Stimulated activated CD4-positive, alpha-beta T cell treated with anti-CD3 and anti-CD28 coated beads, Interleukin-1b, Interleukin-23, amount 100 ng/mL, for 24 hours (primary cell): ENCODE results near the gene LRRC75A.

Experiments
- DNase-seq, 4 experiments: peaks; one replicate each; pipeline ENCODE4 v3.0.0-alpha.2; 2020; ENCODE audit warnings: low read depth in 4 of 4, low spot score in 1 of 4

Gene LRRC75A

DNA sequence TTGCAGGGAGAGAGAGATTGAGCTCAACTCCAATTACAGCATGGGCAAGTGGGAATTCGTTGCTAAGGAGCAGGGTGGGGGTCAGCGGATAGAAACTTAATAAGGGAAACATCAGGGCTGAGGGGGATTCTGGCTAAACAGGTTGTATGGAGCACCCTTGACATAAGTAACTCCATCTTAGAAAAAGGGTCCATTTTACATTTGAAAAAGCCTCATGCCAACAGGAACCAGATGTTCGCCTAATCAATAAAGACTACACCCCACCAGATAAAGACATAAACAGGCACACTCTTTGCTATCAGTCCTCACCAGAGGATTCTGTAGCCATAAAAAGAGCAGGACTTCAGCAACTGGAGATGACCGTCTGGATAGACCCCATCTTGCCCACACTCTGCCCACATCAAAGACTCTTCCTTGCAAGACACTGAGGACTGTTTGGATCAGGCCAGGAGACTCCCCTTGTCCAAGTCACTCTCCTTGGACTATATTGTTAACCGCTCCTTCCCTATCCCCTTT is 1.6 kb upstream of the LRRC75A start:
- no peak for DNase-seq

DNA sequence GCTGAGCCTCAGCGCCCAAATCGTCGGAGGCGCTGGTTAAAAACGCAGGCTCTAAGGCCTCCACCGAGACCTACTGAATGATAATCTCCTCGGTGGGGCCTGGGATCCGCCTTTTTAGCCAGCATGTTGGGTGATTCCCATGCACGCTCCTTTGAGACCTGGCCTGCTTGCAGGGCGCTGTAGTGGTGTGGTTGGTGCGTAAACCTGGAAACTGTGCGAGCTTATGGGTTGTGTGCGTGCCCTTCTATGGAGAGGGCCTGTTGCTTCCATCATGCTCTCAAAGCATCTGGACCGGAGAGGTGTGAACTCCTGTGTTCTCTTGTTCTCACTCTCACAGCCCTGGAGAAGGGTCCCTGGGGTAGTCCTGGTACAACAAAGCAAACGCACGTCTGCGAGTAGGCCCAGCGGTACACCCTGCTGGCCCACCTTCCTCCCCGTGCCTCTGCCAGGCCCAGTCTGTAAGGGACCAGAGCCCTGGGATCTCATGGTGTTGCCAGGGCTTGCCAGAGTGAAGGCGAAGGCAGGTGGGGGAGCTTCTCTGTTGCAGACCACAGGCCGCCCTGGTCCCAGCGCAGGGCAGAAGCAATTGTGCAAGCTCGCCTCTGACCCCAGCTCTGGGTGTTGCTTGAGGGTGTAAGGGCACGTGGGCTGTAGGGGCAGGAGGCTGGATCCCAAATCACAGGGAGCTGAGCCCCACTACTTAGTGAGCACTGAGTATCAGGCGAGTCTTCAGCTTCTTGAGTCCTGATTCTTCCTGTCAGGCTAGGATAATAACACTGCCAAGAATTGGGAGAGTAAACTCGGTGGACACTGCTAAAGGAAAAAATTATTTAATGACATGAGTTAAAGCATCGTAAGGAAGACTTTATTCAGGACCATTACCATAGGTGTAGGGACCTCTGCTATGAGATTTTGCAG is 879 bp upstream of the LRRC75A start:
- no peak for DNase-seq

DNA sequence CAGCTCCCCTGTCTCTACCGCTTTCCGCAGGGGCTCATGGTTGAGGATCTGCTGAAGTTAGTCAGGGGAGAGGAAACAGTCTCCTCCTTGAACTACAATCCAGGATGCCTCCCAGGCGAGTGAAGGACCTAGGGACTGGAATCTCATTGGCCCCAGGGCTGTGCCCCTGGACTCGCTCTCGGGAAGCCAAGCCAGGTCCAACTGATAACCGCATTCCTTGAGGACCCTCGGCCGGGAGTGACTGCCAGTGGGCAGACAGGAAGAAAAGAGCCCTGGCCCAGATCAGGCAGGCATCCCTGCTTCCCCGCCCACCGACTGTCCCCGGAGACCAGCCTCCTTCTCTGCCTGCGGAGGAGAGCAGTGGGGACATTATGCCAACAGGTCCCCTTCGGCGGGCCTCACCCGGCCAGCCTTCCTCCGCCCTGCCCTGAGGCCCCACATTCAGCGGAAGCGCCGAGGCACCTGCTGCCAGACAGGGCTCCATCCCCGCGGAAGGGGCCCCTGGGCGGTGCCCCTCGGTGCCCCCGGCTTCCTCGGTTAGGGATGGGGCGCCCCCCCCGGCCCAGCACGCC is 776 bp downstream of the LRRC75A start:
- DNase-seq, result peak in 1 of 4 experiments; percentile 9

DNA sequence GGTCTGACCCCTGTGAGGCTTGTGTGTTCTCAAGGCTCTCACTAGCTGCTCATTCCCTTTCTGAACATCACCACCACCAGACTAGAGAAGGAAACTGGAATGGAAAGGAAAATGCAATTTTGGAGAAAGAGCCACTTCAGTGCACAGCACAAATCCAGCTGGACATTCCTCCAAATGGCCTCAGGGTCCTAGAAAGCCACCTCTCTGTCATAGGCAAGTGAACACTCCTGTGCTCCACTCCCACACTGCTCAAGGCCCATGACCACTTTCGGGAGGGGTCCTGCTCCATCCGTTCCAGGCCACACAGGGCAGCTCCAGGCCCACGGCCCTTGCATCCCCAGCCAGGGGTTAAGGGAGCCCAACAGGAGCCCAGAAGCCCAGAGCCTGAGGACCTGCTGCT is 2.6 kb downstream of the LRRC75A start:
- DNase-seq, result no peak

DNA sequence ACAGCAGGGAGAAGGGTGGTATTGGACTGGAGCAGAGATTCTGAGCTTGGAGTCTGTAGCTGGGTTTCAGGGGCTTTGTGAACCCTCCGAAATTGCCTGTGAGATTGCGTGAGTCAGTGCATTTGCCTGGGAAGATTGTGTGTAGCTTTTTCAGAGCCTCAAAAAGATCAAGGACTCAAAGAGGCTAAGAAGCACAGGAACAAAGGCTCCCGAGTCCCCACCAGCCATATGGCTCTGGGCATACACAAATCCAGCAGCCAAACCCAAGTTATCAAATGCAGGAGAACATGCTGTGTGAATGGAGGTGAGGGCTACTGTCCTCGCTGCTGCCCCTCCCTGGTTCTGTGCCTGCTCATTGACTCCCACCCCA is 3.0 kb downstream of the LRRC75A start:
- DNase-seq, result no peak

DNA sequence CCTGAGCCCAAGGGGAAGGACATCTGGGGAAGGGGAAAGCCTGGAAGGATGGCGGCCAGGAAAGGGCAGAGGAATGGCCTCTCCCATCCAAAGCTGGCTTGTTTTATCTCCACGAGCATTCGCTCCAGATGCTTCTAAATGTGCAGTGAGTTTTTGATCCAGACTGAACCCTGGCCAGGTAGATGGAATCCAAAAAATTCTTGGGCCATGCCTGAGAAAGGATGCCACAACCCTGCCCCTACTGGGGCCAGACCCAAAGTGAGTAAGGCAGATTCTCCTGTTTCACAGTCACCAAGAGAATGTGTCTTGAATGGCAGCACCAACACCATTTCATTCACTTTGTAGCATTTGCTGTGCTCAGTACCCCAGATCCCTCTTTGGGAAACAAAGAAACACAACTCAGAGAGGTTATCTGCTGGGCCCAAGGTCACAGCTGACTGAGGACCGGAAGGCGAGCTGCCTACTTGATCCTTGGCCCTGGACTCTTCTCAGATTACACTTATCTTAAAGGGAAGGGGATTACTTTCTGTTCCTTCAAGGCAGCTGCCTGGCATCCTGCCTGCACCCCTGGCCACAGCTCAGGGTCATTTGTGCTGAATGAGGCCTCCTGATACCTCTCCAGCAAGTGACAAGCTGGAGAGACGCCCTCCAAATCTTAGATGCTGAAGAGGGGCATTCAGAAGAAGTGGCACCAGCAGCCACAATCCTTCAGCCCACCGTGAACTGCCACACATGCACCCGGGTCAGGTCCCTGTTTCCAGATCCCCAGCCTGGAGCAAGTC is 3.6 kb downstream of the LRRC75A start:
- no peak for DNase-seq

DNA sequence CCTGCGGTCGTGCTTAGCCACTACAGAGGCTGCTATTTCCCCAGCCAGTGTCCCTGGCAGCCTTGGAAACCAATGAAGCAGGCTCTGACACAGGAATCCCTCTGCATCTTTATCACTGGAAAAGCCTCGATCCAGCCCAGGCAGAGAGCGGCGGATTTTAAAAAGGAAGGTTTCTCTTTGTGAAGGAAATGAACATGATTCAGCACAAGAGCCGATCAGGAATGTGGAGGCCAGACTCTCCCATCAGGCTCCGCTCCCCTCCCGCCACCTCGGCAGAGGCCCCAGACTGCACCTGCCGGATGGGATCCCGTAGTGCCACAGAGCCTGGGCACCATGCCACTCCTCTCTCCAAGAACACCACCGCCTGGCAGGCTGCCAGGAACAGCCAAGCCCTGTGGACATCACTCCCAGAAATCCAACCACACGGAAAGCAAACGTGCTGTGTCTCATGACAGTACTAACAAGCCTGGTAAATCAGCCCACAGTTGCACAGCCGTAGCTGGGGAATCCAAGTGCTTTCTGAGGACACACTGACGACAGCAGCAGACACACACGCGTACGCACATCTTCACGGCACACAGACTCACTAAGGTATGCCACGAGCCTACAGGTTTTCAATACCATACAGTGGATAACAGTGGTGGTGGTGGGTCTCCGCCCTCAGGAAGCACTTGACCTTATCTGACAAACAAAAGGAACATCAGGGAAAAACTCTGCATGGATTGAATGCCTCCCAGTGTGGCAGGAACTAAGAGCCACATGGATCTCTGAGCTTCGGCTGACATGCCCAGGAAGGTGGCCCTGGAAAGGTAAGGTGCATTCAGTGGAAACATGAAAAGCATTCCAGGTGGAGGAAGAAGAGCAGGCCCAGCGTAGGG is 5.4 kb downstream of the LRRC75A start:
- DNase-seq, result no peak

DNA sequence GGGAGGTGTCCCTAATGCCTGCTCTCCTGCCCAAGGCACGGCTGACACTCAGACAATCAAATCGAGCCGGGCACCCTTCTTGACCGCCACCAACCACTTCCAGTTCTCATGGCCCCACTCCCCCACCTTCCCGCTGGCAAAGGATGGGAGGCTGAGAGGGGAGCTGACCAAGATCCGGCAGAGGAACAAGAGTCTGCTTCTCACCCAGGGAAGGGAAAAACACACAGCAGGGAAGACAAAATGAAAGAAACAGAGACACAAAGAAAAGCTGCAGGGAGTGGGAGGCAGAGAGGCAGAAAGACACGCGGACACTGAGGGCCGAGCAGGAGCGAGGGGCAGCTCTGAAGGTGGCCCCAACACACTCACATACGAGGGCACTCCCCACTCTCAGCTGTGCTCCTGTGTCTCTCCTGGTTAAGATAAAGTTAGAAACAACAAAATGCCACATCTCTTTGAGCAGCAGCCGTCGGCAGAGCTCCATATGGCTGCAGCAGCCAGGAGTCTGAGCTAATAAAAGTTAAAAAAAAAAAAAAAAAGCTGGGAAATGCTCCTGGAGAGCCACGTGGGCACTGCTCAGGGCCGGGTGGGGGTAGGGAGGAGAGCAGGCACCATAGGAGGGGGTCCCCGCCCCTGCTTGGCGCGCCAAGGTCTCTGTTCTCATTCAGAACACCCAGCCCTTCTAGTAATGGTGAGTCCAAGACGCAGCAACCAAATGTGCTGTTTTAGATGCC is 7.4 kb downstream of the LRRC75A start:
- DNase-seq, result no peak

DNA sequence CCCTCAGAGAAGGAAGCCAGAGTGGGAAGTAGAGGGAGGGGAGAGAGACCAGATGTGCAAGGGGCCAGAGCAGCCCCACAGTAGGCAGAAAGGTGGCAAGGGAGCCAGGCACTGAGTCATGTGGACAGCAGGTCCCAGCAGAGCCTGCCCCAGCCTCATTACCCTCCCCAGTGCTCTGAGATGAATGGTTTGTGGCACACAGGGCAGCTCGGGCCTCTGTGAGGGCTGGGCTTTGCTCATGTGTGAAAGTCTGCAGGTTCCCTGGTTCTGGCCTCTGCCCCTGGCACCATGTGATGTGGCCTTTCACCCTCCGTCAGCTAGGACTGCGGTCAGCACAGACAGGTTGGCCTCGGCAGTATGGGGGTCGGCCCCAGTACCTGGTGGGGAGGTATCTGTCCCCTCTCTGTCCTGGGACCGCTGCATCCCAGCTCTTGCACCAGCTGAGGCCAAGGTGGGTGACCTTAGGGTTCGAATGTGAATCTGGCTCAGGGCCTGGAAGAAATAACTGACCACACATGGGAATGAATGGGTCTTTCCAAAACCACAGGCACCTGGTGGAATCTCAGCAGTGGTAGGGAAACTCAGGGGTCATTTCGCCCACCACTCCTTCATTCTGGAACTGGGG is 8.9 kb downstream of the LRRC75A start:
- DNase-seq, result no peak

DNA sequence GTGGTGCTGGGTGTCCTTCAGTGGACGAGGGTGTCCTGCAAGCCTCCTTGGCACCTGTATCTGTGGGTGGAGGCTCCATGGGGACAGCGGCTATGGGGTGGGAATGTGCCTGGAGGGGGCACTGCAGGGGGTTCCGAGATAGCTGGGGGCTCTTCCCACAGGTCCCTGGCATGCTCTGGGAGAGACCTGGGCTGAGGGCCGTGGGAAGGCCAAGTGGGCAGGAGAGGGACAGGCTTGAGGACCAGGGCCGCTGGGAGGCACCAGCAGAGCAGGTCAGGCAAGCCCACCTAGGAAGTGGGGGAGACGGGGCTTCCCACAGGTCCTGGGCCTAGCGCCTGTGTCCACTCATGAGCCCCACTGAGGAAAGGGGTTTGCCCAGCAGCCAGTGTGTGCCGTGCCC is 9.7 kb downstream of the LRRC75A start:
- no peak for DNase-seq

DNA sequence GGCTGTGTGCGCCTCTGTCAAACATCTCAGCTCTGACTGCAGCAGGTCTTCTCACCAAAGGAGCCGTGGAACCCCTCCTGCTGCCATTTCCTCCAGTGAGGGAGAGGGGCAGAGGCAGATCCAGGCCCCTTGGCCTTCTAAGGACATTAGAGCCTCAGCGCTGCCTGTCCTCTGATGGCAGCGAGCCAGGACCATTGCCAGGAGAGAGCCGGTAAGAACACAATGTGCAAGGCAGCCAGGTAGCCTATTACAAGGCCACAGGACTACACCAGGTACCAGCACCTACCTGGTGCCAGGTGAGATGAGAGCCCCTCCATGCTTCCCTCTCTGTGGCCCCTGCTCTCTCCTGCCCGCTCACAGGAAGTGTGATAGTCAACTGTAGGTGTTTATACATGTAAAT is 11.0 kb downstream of the LRRC75A start:
- no peak for DNase-seq

DNA sequence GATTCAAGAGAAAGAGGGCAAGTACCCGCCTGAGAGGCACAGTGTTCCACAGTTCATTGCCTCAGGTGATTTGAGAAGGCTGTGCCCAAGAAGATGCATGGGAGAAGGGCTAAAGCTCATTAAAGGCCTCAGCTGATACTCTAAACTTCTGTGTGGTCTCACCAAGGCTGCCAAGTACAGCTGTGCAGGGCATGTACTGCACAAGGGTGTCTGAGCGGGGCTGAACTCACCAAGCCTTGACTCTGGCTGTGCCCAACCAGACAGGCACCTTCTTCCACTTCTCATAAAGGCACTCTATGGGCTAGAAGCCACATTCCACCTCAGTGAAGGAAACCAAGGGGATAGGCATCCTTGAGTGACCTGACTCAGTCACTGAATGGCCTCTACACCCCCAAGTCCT is 12.7 kb downstream of the LRRC75A start:
- DNase-seq, result no peak

DNA sequence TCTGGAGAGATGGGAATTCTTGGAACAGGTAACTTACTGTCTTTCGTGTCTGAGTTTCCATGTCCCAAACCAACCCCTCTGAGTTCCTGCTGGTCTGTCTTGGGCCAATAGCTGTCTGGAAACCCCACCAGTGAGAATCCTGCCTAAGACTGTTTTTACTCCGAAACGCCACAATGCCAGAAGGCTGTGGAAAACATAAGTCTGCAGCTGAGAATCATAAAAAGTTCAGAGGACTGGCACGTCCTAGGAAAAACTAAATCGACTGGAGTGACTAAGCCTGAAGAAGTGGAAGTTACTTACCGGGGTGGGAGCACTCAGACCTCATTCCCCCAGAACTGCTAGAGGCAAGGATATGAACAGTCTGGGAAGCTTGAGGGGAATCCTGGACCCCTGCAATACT is 13.3 kb downstream of the LRRC75A start:
- no peak for DNase-seq

DNA sequence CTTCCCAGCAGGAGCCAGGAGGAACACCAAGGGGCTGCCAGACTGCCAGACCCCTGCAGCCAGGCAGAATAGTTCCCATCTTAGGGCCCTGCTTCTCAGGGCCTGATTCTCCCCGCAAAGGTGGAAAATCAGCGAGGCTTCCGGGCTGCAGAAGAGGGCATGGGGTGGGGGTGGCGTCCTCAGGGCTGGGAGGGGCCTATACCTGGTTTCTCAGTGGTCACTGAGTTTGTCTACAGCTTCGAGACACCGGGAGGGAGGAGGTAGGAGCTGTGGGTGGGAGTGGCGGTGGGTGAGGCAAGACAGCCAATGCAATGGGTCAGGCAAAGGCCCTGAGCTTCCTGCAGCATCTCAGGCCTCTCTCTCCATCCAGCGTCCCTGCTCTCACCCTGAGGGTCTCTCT is 14.3 kb downstream of the LRRC75A start:
- no peak for DNase-seq

DNA sequence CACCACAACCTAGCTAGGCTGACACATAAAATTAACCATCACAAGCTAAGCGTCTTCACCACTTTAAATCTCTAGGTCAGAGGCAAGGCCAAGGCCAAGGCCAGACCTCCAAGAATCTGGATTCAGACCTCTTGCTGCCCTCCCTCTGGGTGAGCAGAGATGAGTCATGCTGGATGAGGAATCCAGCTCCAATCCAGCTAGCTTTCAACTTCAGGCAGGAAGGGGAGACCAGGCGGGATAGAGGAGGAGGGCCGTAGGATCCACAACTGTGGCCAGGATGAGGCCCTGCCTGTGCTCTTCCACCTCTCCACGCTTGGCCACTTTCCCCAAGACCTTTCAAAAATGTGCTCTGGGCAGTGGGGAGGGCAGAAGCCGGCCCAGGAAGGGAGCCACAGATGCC is 14.7 kb downstream of the LRRC75A start:
- no peak for DNase-seq

DNA sequence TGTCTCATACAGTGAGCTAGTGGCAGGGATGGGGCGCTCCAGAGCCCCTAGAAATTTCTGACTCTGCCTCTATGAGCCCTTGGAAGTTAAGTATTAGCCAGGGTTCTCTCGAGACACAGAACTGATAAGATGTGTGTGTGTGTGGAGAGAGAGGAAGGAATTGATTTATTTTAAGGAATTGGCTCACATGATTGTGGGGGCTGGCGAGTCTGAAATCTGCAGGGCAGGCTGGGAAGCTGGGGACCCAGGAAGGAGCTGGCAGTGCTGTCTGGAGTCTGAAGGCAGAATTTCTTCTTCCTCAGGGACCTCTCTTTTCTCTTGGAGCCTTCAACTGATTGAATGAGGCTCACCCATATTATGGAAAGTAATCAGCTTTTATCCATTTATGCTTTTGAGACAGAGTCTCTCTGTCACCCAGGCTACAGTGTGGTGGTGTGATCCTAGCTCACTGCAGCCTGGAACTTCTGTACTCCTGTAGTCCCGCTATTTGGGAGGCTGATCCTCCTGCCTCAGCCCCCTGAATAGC is 16.8 kb downstream of the LRRC75A start:
- DNase-seq, result no peak

DNA sequence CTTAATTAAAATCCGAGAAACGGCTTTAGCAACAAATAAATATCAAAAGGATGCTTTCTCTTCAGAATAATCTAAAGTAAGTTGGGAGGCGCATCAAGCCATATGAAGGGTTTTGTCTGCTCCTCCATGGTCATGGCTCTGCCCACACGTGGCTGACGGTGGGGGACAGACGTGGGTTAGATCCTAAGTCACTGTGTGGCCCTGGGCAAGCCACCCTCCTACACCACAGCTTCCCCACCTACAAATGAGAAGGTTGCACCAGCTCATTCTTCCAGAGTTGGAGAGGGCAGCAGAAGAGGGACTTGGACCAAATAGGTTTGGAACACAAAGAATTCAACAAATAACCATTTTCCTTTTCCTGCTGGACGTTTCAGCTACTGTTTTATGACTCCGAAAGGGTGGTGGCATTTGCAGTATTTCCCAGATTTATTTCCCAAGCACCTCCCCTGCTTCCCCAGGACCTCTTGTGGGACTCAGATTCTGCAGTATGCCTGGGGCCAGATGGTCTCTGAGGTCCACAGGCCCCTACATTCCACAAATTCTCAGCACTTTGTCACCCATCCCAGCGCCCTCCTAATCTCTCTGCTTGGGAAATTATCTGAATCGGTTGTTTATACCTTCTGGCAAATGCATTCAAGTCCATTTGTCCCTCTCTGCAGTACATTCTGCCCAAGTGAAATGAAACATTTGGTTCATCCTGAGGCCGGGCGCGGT is 17.8 kb downstream of the LRRC75A start:
- DNase-seq, result no peak

DNA sequence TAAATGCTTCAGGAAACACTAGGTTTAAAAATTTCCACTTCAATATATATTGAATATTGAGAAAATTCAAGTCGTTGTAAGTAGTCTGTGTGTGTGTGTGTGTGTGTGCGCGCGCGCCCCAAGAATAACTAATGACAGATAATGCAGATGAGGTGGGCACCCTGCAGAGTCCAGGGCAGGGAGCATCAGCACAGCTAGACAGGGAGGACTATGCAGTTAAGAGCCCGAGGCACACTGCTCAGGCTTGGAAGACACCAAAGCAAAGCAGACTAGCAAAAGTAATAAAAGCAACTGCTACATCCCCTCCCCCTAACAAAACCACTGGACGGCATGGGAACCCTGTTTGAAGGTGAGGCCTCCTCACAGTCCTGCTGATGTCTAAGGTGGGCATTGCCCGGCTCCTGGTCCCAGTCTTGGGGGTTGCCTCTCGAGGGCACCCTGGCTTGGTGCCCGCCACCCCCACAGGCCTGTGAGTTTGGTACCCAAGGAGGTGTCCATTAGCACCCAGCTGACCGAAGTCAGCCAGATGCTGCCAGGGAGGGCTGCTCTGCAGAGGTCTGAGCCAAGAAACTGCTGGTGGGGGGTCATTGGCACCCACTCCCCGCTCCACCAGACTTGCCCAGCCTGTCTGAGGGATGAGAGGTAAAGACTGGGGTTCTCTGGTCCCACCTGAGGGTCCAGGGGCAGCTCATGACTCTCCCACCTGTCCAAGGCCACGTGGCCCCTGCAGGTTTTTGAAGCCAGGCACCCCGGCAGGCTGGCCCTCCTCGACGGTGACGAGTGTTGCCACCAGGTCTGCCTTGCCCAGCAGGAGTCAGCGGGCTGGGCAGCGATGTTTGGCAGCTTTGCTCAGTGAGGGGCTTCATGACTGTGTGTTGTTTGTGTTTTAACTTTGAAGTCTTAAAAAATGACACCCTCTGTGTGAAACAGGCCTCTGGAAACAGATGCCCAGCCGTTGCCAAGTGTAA is 18.7 kb downstream of the LRRC75A start:
- no peak for DNase-seq
